ENCODE results near the gene PTPN2. TPM values are rescaled to one million over a fixed set of nuclear protein-coding genes. Genes with fewer than 3 reads are reported as not detected.

Gene PTPN2
- total RNA-seq, 1 donor from 2014 or later, result 14.5 TPM

DNA sequence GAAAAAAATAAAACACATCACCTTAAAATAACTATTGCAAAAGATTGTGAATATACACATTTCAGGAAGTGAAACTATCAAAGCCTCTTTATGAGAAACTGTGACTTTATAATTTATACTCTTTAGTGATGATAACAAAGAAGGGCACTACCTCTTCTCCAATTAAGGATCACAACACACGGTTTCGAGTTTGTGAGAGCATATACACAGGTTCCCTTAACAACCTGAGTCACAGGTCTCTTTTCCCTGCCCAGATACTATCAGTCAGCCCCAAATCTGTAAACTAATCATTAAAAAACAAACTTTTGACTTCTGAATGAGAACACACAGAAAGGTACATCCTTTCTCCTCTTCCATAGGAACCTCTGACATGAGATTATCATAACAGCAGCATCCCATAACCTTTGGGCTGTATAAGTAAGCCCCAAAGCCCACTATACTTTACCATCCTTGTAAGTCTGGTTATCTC is 44.9 kb downstream of the PTPN2 start:
- DNase-seq (ENCODE audit: low spot score), result no peak
- intact Hi-C loops (cut with DNase I), result no loop called here

- no peak for DNase-seq (ENCODE audit: low spot score)
Measured at GRCh38 chr18:12838178-12838634, 45.8 kb downstream of the PTPN2 start.

GRCh38 chr18:12837747-12838146 is 46.3 kb downstream of the PTPN2 start:
- no peak for DNase-seq (ENCODE audit: low spot score)
- intact Hi-C loops (cut with DNase I), result no loop called here

More at GRCh38 chr18:12838178-12838634, 45.8 kb downstream of the PTPN2 start:
- intact Hi-C loops (cut with DNase I), result no loop called here

DNA sequence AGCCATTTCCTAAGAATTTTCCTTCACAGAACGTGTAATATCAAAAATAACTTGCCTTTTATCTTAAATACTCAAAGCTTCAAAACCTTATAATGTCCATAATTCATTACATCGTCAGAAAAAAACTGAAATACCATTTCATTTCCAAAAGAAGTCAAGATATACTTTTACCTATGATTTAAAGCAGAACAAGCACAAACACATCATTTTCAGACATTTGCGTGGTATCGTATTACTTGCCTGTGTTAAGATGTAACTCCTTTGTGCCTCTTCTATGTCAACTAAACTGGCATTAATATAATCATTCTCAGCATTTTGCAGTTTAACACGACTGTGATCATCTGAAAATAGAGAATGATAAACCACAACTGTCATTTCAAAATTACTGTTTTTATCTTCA is 47.5 kb downstream of the PTPN2 start:
- intact Hi-C loops (cut with DNase I), result no loop called here

DNA sequence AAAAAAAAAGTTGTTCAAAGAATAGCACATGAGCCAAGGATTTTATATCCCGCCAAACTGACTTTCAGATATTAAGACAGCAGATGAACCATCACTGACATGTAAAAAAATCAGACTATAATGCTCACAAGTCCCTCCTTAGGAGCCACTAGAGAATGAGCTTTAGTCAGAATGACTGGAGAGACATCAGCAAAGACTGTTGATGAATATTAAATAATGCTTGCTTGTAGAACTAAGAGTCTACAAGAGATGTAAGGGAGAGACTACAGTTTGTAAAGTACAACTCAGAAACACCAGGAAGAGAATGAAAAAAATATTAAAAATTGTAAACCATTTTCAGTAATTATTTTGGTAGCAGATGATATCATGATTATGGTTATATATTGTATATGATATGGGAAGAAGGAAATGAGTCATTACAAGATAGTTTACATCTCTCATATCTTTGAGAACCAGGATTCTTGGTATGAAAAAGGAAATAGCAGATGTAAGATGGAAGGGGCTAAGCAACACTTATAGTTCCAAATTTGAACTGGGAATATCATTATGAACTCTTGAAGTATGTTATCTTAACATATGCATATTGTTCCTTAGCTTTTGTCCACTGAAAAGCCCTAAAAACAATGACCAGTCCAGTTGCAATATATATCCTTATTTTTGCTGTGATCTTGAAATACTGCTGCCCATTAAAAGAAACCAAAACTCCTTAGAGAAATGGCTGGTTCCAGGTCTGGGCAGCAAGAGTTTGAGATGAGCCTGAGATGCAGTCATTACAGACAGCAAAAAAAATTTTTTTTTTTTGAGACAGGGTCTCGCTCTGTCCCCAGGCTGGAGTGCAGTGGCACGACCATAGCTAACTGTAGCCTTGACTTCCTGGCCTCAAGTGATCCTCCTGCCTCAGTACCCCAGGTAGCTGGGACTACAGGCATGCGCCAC is 55.7 kb downstream of the PTPN2 start:
- intact Hi-C loops (cut with DNase I), result no loop called here

More for the DNA sequence above, 47.5 kb downstream of the PTPN2 start:
- no peak for DNase-seq (ENCODE audit: low spot score)

GRCh38 chr18:12827588-12827987 is 56.4 kb downstream of the PTPN2 start:
- no peak for DNase-seq (ENCODE audit: low spot score)
- intact Hi-C loops (cut with DNase I), result no loop called here

More for the DNA sequence above, 55.7 kb downstream of the PTPN2 start:
- DNase-seq (ENCODE audit: low spot score), result no peak

- intact Hi-C loops (cut with DNase I), result no loop called here
- DNase-seq (ENCODE audit: low spot score), result no peak
Measured at GRCh38 chr18:12825230-12825629, 58.8 kb downstream of the PTPN2 start.

DNA sequence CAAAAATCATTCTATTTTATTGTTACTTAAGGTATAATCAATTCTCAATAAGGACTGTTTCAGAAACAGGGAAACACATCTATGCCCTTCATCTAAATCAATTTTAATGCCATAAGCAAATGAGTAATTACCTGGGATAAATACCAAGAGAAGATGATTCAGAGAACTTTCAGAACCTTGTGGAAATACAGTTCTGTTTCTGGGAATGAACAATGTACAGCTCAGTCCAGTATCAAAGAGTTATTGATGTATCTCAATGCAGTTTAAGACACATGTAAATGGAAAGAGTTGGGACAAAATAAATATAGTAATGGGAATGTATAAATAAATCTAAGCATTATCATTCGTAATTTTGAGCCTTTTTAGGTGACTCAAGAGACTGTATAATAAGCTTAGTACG is 60.1 kb downstream of the PTPN2 start:
- DNase-seq (ENCODE audit: low spot score), result no peak
- intact Hi-C loops (cut with DNase I), result no loop called here

GRCh38 chr18:12821408-12821807 is 62.6 kb downstream of the PTPN2 start:
- intact Hi-C loops (cut with DNase I), result no loop called here
- no peak for DNase-seq (ENCODE audit: low spot score)

- intact Hi-C loops (cut with DNase I), result no loop called here
- no peak for DNase-seq (ENCODE audit: low spot score)
Measured at GRCh38 chr18:12820506-12820905, 63.5 kb downstream of the PTPN2 start.

- no peak for DNase-seq (ENCODE audit: low spot score)
- intact Hi-C loops (cut with DNase I), result no loop called here
Measured at GRCh38 chr18:12819841-12820240, 64.2 kb downstream of the PTPN2 start.

- intact Hi-C loops (cut with DNase I), result no loop called here
Measured at GRCh38 chr18:12819322-12819721, 64.7 kb downstream of the PTPN2 start.

GRCh38 chr18:12818243-12818642 is 65.8 kb downstream of the PTPN2 start:
- no peak for DNase-seq (ENCODE audit: low spot score)

More at GRCh38 chr18:12819322-12819721, 64.7 kb downstream of the PTPN2 start:
- no peak for DNase-seq (ENCODE audit: low spot score)

DNA sequence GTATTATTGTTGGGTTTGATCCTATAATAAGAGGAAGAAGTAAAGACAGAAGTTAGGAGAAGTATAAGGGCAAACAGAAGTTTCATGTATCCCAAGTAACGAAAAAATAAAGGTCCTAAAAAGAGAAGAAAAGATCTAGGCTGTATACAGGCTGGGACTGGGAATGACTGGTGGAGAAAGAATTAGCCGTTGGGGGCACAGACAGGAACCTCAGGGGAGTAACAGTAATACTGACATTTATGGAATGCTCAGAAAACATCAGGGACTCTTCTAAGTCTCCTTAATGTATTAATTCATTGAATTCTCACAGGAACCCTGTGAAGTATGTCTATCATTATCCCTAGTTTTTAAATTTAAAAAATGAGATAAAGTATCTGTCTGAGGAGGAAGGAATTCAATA is 67.6 kb downstream of the PTPN2 start:
- intact Hi-C loops (cut with DNase I), result no loop called here
- DNase-seq (ENCODE audit: low spot score), result no peak

More at GRCh38 chr18:12818243-12818642, 65.8 kb downstream of the PTPN2 start:
- intact Hi-C loops (cut with DNase I), result no loop called here

DNA sequence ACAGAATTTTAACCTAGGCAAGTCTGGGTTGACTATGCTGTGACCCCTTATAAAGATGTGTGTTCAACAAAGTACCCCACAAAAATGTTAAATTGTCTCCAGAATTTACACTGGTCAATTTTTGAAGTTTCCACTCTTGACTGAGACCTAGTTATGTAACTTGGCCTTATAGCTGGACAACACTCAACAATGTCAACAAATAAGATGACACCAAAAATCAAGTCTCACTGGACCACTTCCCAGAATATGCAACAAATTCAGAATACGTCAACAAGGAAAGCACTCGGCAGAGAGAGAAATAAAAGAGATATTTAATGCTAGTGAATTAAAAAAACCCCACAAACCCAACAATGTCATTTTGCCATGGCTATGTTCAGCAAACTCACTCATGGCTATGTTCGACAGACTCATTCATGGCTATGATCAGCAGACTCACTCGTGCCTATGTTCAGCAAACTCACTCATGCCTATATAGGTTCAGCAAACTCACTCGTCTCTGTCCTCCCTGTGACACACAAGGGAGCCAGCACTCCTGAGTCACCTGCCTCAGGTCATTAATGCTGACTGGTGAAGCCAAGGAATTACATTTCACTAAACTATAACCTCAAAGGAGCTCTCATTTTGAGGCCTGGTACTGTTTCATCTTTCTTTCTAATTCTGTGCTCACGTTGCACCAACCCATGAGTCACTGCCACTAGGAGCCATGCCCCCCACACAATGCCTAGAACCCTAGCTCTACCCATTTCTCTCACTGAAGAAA is 72.7 kb downstream of the PTPN2 start:
- intact Hi-C loops (cut with DNase I), result no loop called here
- no peak for DNase-seq (ENCODE audit: low spot score)

DNA sequence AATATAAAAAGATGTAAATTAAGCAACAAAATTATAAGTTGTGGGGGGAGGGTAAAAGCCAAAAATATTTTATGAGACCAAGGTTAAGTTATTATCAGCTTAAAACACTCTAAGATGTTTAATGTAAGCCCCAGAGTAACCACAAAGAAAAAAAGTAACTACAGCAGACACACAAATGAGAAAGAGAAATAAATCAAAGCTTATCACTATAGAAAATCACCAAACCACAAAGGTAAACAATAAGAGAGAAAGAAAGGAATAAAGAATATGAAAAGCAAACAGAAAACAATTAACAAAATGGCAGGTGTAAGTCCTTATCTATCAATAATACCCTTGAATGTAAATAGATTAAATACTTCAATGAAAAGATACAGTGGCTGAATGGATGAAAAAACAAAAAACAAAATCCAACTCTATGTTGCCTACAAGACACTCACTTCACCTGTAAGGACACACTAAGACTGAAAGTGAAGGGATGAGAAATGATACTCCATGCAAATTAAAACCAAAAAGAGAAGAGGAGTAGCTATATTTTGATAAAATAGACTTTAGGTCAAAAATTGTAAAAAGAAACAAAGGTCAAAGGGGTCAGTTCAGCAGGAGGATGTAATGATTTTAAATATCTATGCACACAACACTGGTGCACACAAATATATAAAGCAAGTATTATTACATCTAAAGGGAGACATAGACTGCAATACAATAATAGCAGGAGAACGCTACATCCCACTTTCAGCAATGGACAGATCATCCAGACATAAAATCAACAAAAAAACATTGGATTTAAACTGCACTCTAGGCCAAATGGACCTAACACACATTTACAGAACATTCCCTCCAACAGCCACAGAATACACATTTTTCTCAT is 80.7 kb downstream of the PTPN2 start:
- intact Hi-C loops (cut with DNase I), result no loop called here

GRCh38 chr18:12802538-12802937 is 81.5 kb downstream of the PTPN2 start:
- intact Hi-C loops (cut with DNase I), result no loop called here
- no peak for DNase-seq (ENCODE audit: low spot score)

More for the DNA sequence above, 80.7 kb downstream of the PTPN2 start:
- no peak for DNase-seq (ENCODE audit: low spot score)

GRCh38 chr18:12796448-12796847 is 87.6 kb downstream of the PTPN2 start:
- no peak for DNase-seq (ENCODE audit: low spot score)
- intact Hi-C loops (cut with DNase I), result no loop called here

DNA sequence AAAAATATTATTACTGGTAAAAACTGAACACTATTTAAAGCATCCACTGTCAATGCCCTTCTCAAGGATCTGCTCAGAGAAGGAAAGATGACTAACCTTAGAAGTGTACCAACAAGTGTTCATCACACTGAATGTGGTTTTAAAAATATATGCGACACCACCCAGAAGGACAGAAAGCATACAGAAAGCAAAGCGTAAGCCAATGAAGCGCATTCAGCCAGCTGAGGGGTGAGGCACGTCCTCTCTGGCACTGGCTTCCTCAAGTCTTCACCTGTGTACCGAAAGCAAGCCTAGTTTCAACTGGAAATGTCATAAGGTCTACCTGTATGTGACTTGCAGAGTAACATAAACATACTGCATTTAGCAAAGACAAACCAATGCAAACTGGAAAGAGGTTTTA is 92.4 kb downstream of the PTPN2 start:
- intact Hi-C loops (cut with DNase I), result no loop called here
- no peak for DNase-seq (ENCODE audit: low spot score)
